DND-41 (cell line): Measurements from ENCODE around the gene MRM1.

ENCODE experiments used
- CTCF ChIP-seq: IDR thresholded peaks from 2 replicates; pipeline ENCODE4 v1.5.1; 2012; ENCODE audit warnings: borderline replicate concordance, low read length, moderate library complexity, mild to moderate bottlenecking; ENCODE audit not compliant: poor library complexity, severe bottlenecking; ENCODE audit errors: extremely low read depth
- EZH2 ChIP-seq: IDR thresholded peaks from 3 replicates; pipeline ENCODE4 v1.6.1; 2012; ENCODE audit warnings: borderline replicate concordance, low read depth, mild to moderate bottlenecking, moderate library complexity, low read length, inconsistent platforms; ENCODE audit not compliant: severe bottlenecking

- TF ChIP-seq CTCF (no peak), EZH2 (no peak)
These were observed 6.9 kb downstream of the MRM1 start for GRCh38 chr17:36608280-36608679.
